ENCODE measurements around the gene EZH1.

- no peak for TF ChIP-seq POLR2A (IDR thresholded peaks at IDR 0.05)
- no peak for TF ChIP-seq POLR2AphosphoS5 (IDR thresholded peaks at IDR 0.05)
- no peak for TF ChIP-seq CTCF (IDR thresholded peaks at IDR 0.05)
Measured at GRCh38 chr17:42667088-42667951, 77.5 kb downstream of the EZH1 start.

Measured in suprapubic skin (tissue), 4 donors.